ENCODE measurements around the gene RSBN1.
"Not testable (repeated sequence)": the region's sequence is repeated elsewhere in the genome, so short reads cannot be mapped to it uniquely, and the experiment has no call there.

Gene RSBN1

GRCh38 chr1:113811888-113812660 is at the start of gene RSBN1:
Gene RSBN1, minus strand, starts transcription at chr1:113812476. Its CDS starts 64 bp downstream, at chr1:113812412.
- peaks cover 13% of the 10 kb centered on the region for H3K4me1 ChIP-seq (ENCODE audit: control insufficient read depth, low read depth, low read length)
- no peaks in the 10 kb centered on the region for H3K9me3 ChIP-seq (ENCODE audit: control insufficient read depth, low read depth, low read length)
- H3K9ac ChIP-seq (ENCODE audit: low read length) = peak within 1 kb of the TSS; percentile 94
- peak within 1 kb of the TSS; percentile 99 for H3K4me3 ChIP-seq (ENCODE audit: low read length)
- no peaks in the 10 kb centered on the region for H3K27me3 ChIP-seq (ENCODE audit: control insufficient read depth, insufficient read depth, low read length)
- no peaks in the 10 kb centered on the region for H3K36me3 ChIP-seq (ENCODE audit: control insufficient read depth, low read depth, low read length)
- peak within 1 kb of the TSS; percentile 97 for H3K27ac ChIP-seq (ENCODE audit: low read length)

- H3K9ac ChIP-seq (ENCODE audit: low read length) = no peak overlapping the region
- H3K27ac ChIP-seq (ENCODE audit: low read length) = no peak overlapping the region
- H3K4me3 ChIP-seq (ENCODE audit: low read length) = no peak overlapping the region
- no peaks in the 10 kb centered on the region for H3K36me3 ChIP-seq (ENCODE audit: control insufficient read depth, low read depth, low read length)
- no peaks in the 10 kb centered on the region for H3K9me3 ChIP-seq (ENCODE audit: control insufficient read depth, low read depth, low read length)
- H3K27me3 ChIP-seq (ENCODE audit: control insufficient read depth, insufficient read depth, low read length) = no peaks in the 10 kb centered on the region
- H3K4me1 ChIP-seq (ENCODE audit: control insufficient read depth, low read depth, low read length) = no peaks in the 10 kb centered on the region
Observed at GRCh38 chr1:113861641-113862040, 49.4 kb upstream of the RSBN1 start.

GRCh38 chr1:113860891-113861290 is 48.6 kb upstream of the RSBN1 start:
- Histone ChIP-seq H3K9me3 (ENCODE audit: control insufficient read depth, low read depth, low read length) (no peaks in the 10 kb centered on the region), H3K9ac (ENCODE audit: low read length) (no peak overlapping the region), H3K36me3 (ENCODE audit: control insufficient read depth, low read depth, low read length) (no peaks in the 10 kb centered on the region), H3K4me3 (ENCODE audit: low read length) (no peak overlapping the region), H3K27ac (ENCODE audit: low read length) (no peak overlapping the region), H3K27me3 (ENCODE audit: control insufficient read depth, insufficient read depth, low read length) (no peaks in the 10 kb centered on the region), H3K4me1 (ENCODE audit: control insufficient read depth, low read depth, low read length) (no peaks in the 10 kb centered on the region)

GRCh38 chr1:113859478-113860175 is 47.4 kb upstream of the RSBN1 start:
- no peaks in the 10 kb centered on the region for H3K36me3 ChIP-seq (ENCODE audit: control insufficient read depth, low read depth, low read length)
- no peaks in the 10 kb centered on the region for H3K9me3 ChIP-seq (ENCODE audit: control insufficient read depth, low read depth, low read length)
- no peak overlapping the region for H3K4me3 ChIP-seq (ENCODE audit: low read length)
- no peaks in the 10 kb centered on the region for H3K4me1 ChIP-seq (ENCODE audit: control insufficient read depth, low read depth, low read length)
- H3K27ac ChIP-seq (ENCODE audit: low read length) = no peak overlapping the region
- H3K27me3 ChIP-seq (ENCODE audit: control insufficient read depth, insufficient read depth, low read length) = no peaks in the 10 kb centered on the region
- H3K9ac ChIP-seq (ENCODE audit: low read length) = no peak overlapping the region

- Histone ChIP-seq H3K9me3 (ENCODE audit: control insufficient read depth, low read depth, low read length) (no peaks in the 10 kb centered on the region), H3K4me1 (ENCODE audit: control insufficient read depth, low read depth, low read length) (no peaks in the 10 kb centered on the region), H3K36me3 (ENCODE audit: control insufficient read depth, low read depth, low read length) (no peaks in the 10 kb centered on the region), H3K4me3 (ENCODE audit: low read length) (no peak overlapping the region), H3K27me3 (ENCODE audit: control insufficient read depth, insufficient read depth, low read length) (no peaks in the 10 kb centered on the region), H3K9ac (ENCODE audit: low read length) (no peak overlapping the region), H3K27ac (ENCODE audit: low read length) (no peak overlapping the region)
Observed at GRCh38 chr1:113858982-113859381, 46.7 kb upstream of the RSBN1 start.

- no peaks in the 10 kb centered on the region for H3K36me3 ChIP-seq (ENCODE audit: control insufficient read depth, low read depth, low read length)
- no peak overlapping the region for H3K27ac ChIP-seq (ENCODE audit: low read length)
- H3K4me1 ChIP-seq (ENCODE audit: control insufficient read depth, low read depth, low read length) = no peaks in the 10 kb centered on the region
- no peak overlapping the region for H3K9ac ChIP-seq (ENCODE audit: low read length)
- H3K27me3 ChIP-seq (ENCODE audit: control insufficient read depth, insufficient read depth, low read length) = no peaks in the 10 kb centered on the region
- no peaks in the 10 kb centered on the region for H3K9me3 ChIP-seq (ENCODE audit: control insufficient read depth, low read depth, low read length)
- no peak overlapping the region for H3K4me3 ChIP-seq (ENCODE audit: low read length)
Observed at GRCh38 chr1:113858418-113858817, 46.1 kb upstream of the RSBN1 start.

GRCh38 chr1:113857776-113858175 is 45.5 kb upstream of the RSBN1 start:
- H3K9me3 ChIP-seq (ENCODE audit: control insufficient read depth, low read depth, low read length) = no peaks in the 10 kb centered on the region
- no peak overlapping the region for H3K9ac ChIP-seq (ENCODE audit: low read length)
- no peaks in the 10 kb centered on the region for H3K36me3 ChIP-seq (ENCODE audit: control insufficient read depth, low read depth, low read length)
- H3K27me3 ChIP-seq (ENCODE audit: control insufficient read depth, insufficient read depth, low read length) = no peaks in the 10 kb centered on the region
- H3K4me3 ChIP-seq (ENCODE audit: low read length) = no peak overlapping the region
- no peaks in the 10 kb centered on the region for H3K4me1 ChIP-seq (ENCODE audit: control insufficient read depth, low read depth, low read length)
- no peak overlapping the region for H3K27ac ChIP-seq (ENCODE audit: low read length)

- H3K9me3 ChIP-seq (ENCODE audit: control insufficient read depth, low read depth, low read length) = no peaks in the 10 kb centered on the region
- H3K27me3 ChIP-seq (ENCODE audit: control insufficient read depth, insufficient read depth, low read length) = no peaks in the 10 kb centered on the region
- no peak overlapping the region for H3K4me3 ChIP-seq (ENCODE audit: low read length)
- H3K36me3 ChIP-seq (ENCODE audit: control insufficient read depth, low read depth, low read length) = no peaks in the 10 kb centered on the region
- no peak overlapping the region for H3K9ac ChIP-seq (ENCODE audit: low read length)
- no peaks in the 10 kb centered on the region for H3K4me1 ChIP-seq (ENCODE audit: control insufficient read depth, low read depth, low read length)
- no peak overlapping the region for H3K27ac ChIP-seq (ENCODE audit: low read length)
Observed at GRCh38 chr1:113856401-113856790, 44.1 kb upstream of the RSBN1 start.

GRCh38 chr1:113855630-113856400 is 43.5 kb upstream of the RSBN1 start:
- Histone ChIP-seq H3K27ac (ENCODE audit: low read length) (no peak overlapping the region), H3K9me3 (ENCODE audit: control insufficient read depth, low read depth, low read length) (no peaks in the 10 kb centered on the region), H3K4me1 (ENCODE audit: control insufficient read depth, low read depth, low read length) (no peaks in the 10 kb centered on the region), H3K36me3 (ENCODE audit: control insufficient read depth, low read depth, low read length) (no peaks in the 10 kb centered on the region), H3K27me3 (ENCODE audit: control insufficient read depth, insufficient read depth, low read length) (no peaks in the 10 kb centered on the region), H3K9ac (ENCODE audit: low read length) (no peak overlapping the region), H3K4me3 (ENCODE audit: low read length) (no peak overlapping the region)

- H3K27me3 ChIP-seq (ENCODE audit: control insufficient read depth, insufficient read depth, low read length) = no peaks in the 10 kb centered on the region
- H3K4me3 ChIP-seq (ENCODE audit: low read length) = no peak overlapping the region
- no peak overlapping the region for H3K27ac ChIP-seq (ENCODE audit: low read length)
- no peak overlapping the region for H3K9ac ChIP-seq (ENCODE audit: low read length)
- H3K9me3 ChIP-seq (ENCODE audit: control insufficient read depth, low read depth, low read length) = no peaks in the 10 kb centered on the region
- no peaks in the 10 kb centered on the region for H3K36me3 ChIP-seq (ENCODE audit: control insufficient read depth, low read depth, low read length)
- H3K4me1 ChIP-seq (ENCODE audit: control insufficient read depth, low read depth, low read length) = no peaks in the 10 kb centered on the region
Observed at GRCh38 chr1:113854234-113854633, 42.0 kb upstream of the RSBN1 start.

- H3K27ac ChIP-seq (ENCODE audit: low read length); H3K4me3 ChIP-seq (ENCODE audit: low read length); H3K9me3 ChIP-seq (ENCODE audit: control insufficient read depth, low read depth, low read length); H3K9ac ChIP-seq (ENCODE audit: low read length); H3K36me3 ChIP-seq (ENCODE audit: control insufficient read depth, low read depth, low read length); H3K27me3 ChIP-seq (ENCODE audit: control insufficient read depth, insufficient read depth, low read length); H3K4me1 ChIP-seq (ENCODE audit: control insufficient read depth, low read depth, low read length): not testable (repeated sequence)
Observed at GRCh38 chr1:113852694-113853093, 40.4 kb upstream of the RSBN1 start.

All from iPS-18a (cell line).